ENCODE results near the gene ERAP2. TPM values are rescaled to one million over a fixed set of nuclear protein-coding genes. Genes with fewer than 3 reads are reported as not detected.

ERAP2 gene
- total RNA-seq, 4 donors from 2014 or later = 5.7 to 20.9 (median 13.7) TPM

GRCh38 chr5:96952118-96952750 lies 75.9 kb downstream of the ERAP2 start:
- Histone ChIP-seq H3K4me3 (no peak overlapping the region), H3K27me3 (no peaks in the 10 kb centered on the region), H3K4me1 (peaks cover 0 to 25% (median 6%) of the 10 kb centered on the region in 3 donors), H3K9me3 (no peaks in the 10 kb centered on the region), H3K27ac (peak overlapping the region in 2 of 4 donors; percentile 13 to 43), H3K36me3 (no peaks in the 10 kb centered on the region)
- TF ChIP-seq POLR2A (IDR thresholded peaks at IDR 0.05) = no peak
- TF ChIP-seq CTCF (IDR thresholded peaks at IDR 0.05) = no peak
- intact Hi-C loops (cut with DNase I) = no loop called here
- 78 to 90% methylated on average over 3 of the region's 3 CpGs for WGBS, 2 donors
- DNase-seq = no peak

DNA sequence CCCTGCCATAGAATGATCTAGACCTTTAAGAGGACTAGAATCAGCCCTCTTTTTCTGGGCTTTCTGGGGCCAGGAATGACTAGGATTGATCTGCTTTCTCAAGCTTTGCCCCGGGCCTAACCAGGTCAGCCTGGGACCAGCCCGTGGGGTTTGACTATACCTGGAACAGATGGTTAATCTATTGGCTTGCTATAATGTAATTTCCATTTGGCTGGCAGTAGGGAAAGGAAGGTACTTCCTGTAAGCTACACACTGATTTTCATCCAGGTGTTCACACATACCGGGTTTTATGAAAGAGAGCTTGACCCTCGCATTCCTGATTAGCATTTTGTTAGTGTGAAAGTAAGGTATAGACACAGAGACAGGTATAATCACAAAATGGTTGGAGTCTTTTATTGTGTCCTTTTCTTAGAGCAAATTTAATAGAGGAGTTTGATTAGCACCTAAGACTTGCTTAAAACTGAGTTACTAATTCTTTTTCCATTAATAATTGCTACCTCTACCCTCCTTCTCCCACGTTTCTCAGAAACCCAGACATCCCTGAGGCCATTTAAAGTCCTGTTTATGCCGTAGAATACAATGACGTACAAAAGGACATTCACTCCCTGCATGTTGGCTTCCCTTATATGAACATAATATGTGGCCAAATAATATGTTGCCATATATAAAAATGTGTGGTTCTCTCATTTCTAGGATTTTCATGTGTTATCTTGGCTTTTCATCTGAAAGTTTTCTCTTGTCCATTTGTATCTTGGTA lies 76.9 kb downstream of the ERAP2 start:
- no peaks in the 10 kb centered on the region for H3K36me3 ChIP-seq
- H3K9me3 ChIP-seq = no peaks in the 10 kb centered on the region
- 38 to 51% methylated on average over 7 of the region's 7 CpGs for WGBS, 2 donors
- H3K27ac ChIP-seq = peak overlapping the region in 3 of 4 donors; percentile 13 to 60 (median 43)
- TF ChIP-seq POLR2A (IDR thresholded peaks at IDR 0.05) = no peak
- no peak for TF ChIP-seq CTCF (IDR thresholded peaks at IDR 0.05)
- H3K4me3 ChIP-seq = no peak overlapping the region
- intact Hi-C loops (cut with DNase I) = no loop called here
- H3K27me3 ChIP-seq = no peaks in the 10 kb centered on the region
- peaks cover 0 to 34% (median 6%) of the 10 kb centered on the region in 3 donors for H3K4me1 ChIP-seq
- no peak for DNase-seq

GRCh38 chr5:96957254-96958049 lies 81.2 kb downstream of the ERAP2 start:
- TF ChIP-seq CTCF (IDR thresholded peaks at IDR 0.05) = no peak
- no peak for TF ChIP-seq POLR2A (IDR thresholded peaks at IDR 0.05)
- 71 to 72% methylated on average over 4 of the region's 4 CpGs for WGBS, 2 donors
- Histone ChIP-seq H3K36me3 (no peaks in the 10 kb centered on the region), H3K27ac (no peak overlapping the region), H3K4me1 (peaks cover 0 to 46% (median 5%) of the 10 kb centered on the region in 3 donors), H3K9me3 (no peaks in the 10 kb centered on the region), H3K4me3 (no peak overlapping the region), H3K27me3 (no peaks in the 10 kb centered on the region)
- no peak for DNase-seq
- intact Hi-C loops (cut with DNase I) = no loop called here

- TF ChIP-seq CTCF (IDR thresholded peaks at IDR 0.05) = no peak
- WGBS, 2 donors = 92 to 94% methylated on average over 3 to 4 of the region's 5 CpGs
- H3K27ac ChIP-seq = no peak overlapping the region
Observed at GRCh38 chr5:96958977-96959376, 82.7 kb downstream of the ERAP2 start.

More at GRCh38 chr5:96958977-96959376, 82.7 kb downstream of the ERAP2 start:
- no peaks in the 10 kb centered on the region for H3K9me3 ChIP-seq
- H3K4me1 ChIP-seq = peaks cover 4 to 46% (median 14%) of the 10 kb centered on the region in 3 donors
- no peak overlapping the region for H3K4me3 ChIP-seq
- no peaks in the 10 kb centered on the region for H3K36me3 ChIP-seq
- no peaks in the 10 kb centered on the region for H3K27me3 ChIP-seq
- intact Hi-C loops (cut with DNase I) = no loop called here
- DNase-seq = no peak

All from esophagus squamous epithelium (tissue), 5 donors.